ENCODE data around the gene SLC22A23. TPM values are rescaled to one million over a fixed set of nuclear protein-coding genes. Genes with fewer than 3 reads are reported as not detected.
"Not testable (repeated sequence)": the region's sequence is repeated elsewhere in the genome, so short reads cannot be mapped to it uniquely, and the experiment has no call there.

The SLC22A23 gene
- total RNA-seq, 2 experiments from 2014 or later: 13.4 to 13.6 TPM

DNA sequence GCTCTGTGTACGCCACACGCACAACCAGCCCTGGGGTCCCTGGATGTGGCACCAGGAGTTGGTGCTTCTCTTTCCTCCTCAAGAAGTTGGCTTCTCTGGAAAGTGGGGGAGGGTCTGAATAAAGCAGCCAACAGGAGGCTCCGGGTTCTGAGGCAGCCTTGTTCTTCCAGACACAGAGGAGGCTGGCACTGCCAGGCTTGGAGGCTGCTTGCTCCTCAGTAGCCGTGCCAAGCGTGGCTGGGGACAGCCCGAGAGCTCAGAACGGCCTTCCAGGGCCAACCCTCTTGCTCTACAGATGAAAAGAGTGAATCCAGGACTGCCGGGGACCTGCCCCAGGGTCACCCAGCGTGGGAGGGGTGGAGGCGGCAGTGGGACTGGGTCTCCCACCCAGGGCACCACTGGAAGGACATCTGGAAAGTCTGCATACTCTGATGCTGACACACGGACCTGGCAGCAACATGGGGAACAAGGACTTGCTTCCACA lies 70.4 kb downstream of the SLC22A23 start:
- Mint-ChIP-seq H3K27me3 (no peaks in the 10 kb centered on the region), H3K9me3 (no peaks in the 10 kb centered on the region), H3K4me1 (ENCODE audit: low read depth) (no peaks in the 10 kb centered on the region), H3K4me3 (no peak overlapping the region), H3K36me3 (ENCODE audit: low read depth) (no peaks in the 10 kb centered on the region), H3K27ac (no peak overlapping the region)
- TF ChIP-seq, protein P1, sequence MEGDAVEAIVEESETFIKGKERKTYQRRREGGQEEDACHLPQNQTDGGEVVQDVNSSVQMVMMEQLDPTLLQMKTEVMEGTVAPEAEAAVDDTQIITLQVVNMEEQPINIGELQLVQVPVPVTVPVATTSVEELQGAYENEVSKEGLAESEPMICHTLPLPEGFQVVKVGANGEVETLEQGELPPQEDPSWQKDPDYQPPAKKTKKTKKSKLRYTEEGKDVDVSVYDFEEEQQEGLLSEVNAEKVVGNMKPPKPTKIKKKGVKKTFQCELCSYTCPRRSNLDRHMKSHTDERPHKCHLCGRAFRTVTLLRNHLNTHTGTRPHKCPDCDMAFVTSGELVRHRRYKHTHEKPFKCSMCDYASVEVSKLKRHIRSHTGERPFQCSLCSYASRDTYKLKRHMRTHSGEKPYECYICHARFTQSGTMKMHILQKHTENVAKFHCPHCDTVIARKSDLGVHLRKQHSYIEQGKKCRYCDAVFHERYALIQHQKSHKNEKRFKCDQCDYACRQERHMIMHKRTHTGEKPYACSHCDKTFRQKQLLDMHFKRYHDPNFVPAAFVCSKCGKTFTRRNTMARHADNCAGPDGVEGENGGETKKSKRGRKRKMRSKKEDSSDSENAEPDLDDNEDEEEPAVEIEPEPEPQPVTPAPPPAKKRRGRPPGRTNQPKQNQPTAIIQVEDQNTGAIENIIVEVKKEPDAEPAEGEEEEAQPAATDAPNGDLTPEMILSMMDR (IDR thresholded peaks at IDR 0.05): no peak
- ChIA-PET POLR2A (no interaction called here), CTCF (no interaction called here)
- H3K4me3 ChIP-seq (ENCODE audit: low read length): no peak overlapping the region
- intact Hi-C loops (cut with DNase I, micrococcal nuclease): no loop called here
- no peaks in the 10 kb centered on the region for H3K9me3 ChIP-seq (ENCODE audit: control insufficient read depth in 1 of 2, insufficient read depth in 1 of 2, low read length in 2 of 2)
- no peaks in the 10 kb centered on the region for H3K36me3 ChIP-seq (ENCODE audit: insufficient read depth, low read length)
- DNase-seq (no peak), ATAC-seq (ENCODE audit: poor library complexity) (no peak)
- no peaks in the 10 kb centered on the region for H3K27me3 ChIP-seq (ENCODE audit: control insufficient read depth in 1 of 2, insufficient read depth in 2 of 2, low read length in 2 of 2)
- no peaks in the 10 kb centered on the region for H3K4me1 ChIP-seq (ENCODE audit: insufficient read depth, low read length)
- no peak overlapping the region for H3K27ac ChIP-seq (ENCODE audit: low read depth in 1 of 2, low read length in 2 of 2)

DNA sequence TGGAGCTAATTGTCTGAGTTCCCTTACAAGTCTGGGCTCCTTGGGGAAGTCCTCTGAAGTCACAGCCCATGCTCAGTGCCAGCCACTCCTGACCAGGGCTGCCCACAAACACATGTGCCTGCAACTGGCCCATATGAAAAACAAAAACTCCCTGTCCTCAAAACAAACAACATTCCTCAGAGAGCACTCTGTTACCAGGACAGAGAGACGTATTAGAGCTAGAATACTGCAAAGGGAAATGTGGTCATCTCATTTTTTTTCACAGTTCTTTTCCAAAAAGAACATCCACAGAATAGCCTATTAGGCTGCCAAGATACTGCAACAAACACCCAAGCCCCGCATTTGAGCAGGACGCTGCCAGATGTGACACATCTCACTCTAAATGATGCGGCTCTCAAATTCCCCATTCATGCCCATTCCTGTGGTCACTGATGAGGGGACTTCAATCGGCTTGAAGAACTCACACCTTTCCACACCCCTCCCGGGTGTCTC lies 71.1 kb downstream of the SLC22A23 start:
- ChIA-PET POLR2A (no interaction called here), CTCF (no interaction called here)
- H3K9me3 ChIP-seq (ENCODE audit: control insufficient read depth in 1 of 2, insufficient read depth in 1 of 2, low read length in 2 of 2): no peaks in the 10 kb centered on the region
- DNase-seq: no peak
- H3K36me3 ChIP-seq (ENCODE audit: insufficient read depth, low read length): no peaks in the 10 kb centered on the region
- H3K27ac ChIP-seq (ENCODE audit: low read depth in 1 of 2, low read length in 2 of 2): no peak overlapping the region
- no peak overlapping the region for H3K4me3 ChIP-seq (ENCODE audit: low read length)
- no peak for ATAC-seq (ENCODE audit: poor library complexity)
- Mint-ChIP-seq H3K4me3 (no peak overlapping the region), H3K27ac (no peak overlapping the region), H3K27me3 (no peaks in the 10 kb centered on the region), H3K4me1 (ENCODE audit: low read depth) (no peaks in the 10 kb centered on the region), H3K36me3 (ENCODE audit: low read depth) (no peaks in the 10 kb centered on the region), H3K9me3 (no peaks in the 10 kb centered on the region)
- intact Hi-C loops (cut with DNase I, micrococcal nuclease): no loop called here
- TF ChIP-seq, protein P1 (IDR thresholded peaks at IDR 0.05): no peak
- H3K4me1 ChIP-seq (ENCODE audit: insufficient read depth, low read length): no peaks in the 10 kb centered on the region
- no peaks in the 10 kb centered on the region for H3K27me3 ChIP-seq (ENCODE audit: control insufficient read depth in 1 of 2, insufficient read depth in 2 of 2, low read length in 2 of 2)

GRCh38 chr6:3385181-3385580 lies 71.7 kb downstream of the SLC22A23 start:
- H3K27ac ChIP-seq (ENCODE audit: low read depth in 1 of 2, low read length in 2 of 2); H3K4me1 ChIP-seq (ENCODE audit: insufficient read depth, low read length); CTCF ChIA-PET; H3K36me3 ChIP-seq (ENCODE audit: insufficient read depth, low read length); H3K9me3 Mint-ChIP-seq; H3K27me3 Mint-ChIP-seq; DNase-seq; POLR2A ChIA-PET; H3K4me3 ChIP-seq (ENCODE audit: low read length); H3K4me3 Mint-ChIP-seq; H3K4me1 Mint-ChIP-seq (ENCODE audit: low read depth); H3K36me3 Mint-ChIP-seq (ENCODE audit: low read depth); ATAC-seq (ENCODE audit: poor library complexity); H3K27ac Mint-ChIP-seq; H3K9me3 ChIP-seq (ENCODE audit: control insufficient read depth in 1 of 2, insufficient read depth in 1 of 2, low read length in 2 of 2); H3K27me3 ChIP-seq (ENCODE audit: control insufficient read depth in 1 of 2, insufficient read depth in 2 of 2, low read length in 2 of 2); intact Hi-C loops (cut with DNase I, micrococcal nuclease): not testable (repeated sequence)
